HFF-Myc (cell line): ENCODE measurements around the gene ZC3H7B.

ENCODE experiments used
- DNase-seq: peaks from one replicate; pipeline ENCODE4 v3.0.0-alpha.2; 2011; ENCODE audit warnings: low read depth; ENCODE audit errors: extremely low read depth
- H3K4me3 ChIP-seq: replicated peaks from 2 replicates; pipeline ENCODE4 v1.5.1; 2011; ENCODE audit warnings: low read depth, mild to moderate bottlenecking, control low read depth, low read length
- CTCF ChIP-seq: IDR thresholded peaks from 2 replicates; pipeline ENCODE4 v1.5.1; 2012; ENCODE audit warnings: mild to moderate bottlenecking, low read depth, low read length, control low read depth; ENCODE audit errors: missing control alignments

The ZC3H7B gene

GRCh38 chr22:41334951-41335635 is 33.8 kb downstream of the ZC3H7B start:
- no peak for DNase-seq
- H3K4me3 ChIP-seq = no peak overlapping the region
- TF ChIP-seq CTCF = no peak

- no peak for DNase-seq
- H3K4me3 ChIP-seq = no peak overlapping the region
- TF ChIP-seq CTCF = no peak
These were observed 37.4 kb downstream of the ZC3H7B start for GRCh38 chr22:41338614-41339212.

- DNase-seq = no peak
- no peak overlapping the region for H3K4me3 ChIP-seq
- no peak for TF ChIP-seq CTCF
These were observed 38.5 kb downstream of the ZC3H7B start for GRCh38 chr22:41339823-41340222.

GRCh38 chr22:41340357-41340756 is 39.0 kb downstream of the ZC3H7B start:
- H3K4me3 ChIP-seq = no peak overlapping the region
- no peak for DNase-seq
- TF ChIP-seq CTCF = no peak

GRCh38 chr22:41341012-41341411 is 39.7 kb downstream of the ZC3H7B start:
- no peak for DNase-seq
- H3K4me3 ChIP-seq = no peak overlapping the region
- TF ChIP-seq CTCF = no peak

- DNase-seq = no peak
- no peak overlapping the region for H3K4me3 ChIP-seq
- no peak for TF ChIP-seq CTCF
These were observed 40.7 kb downstream of the ZC3H7B start for GRCh38 chr22:41341990-41342389.

- no peak overlapping the region for H3K4me3 ChIP-seq
- no peak for TF ChIP-seq CTCF
- DNase-seq = no peak
These were observed 42.0 kb downstream of the ZC3H7B start for GRCh38 chr22:41343300-41343699.
